K562 (cell line): ENCODE results near the gene PLA2G2C. TPM values are rescaled to one million over a fixed set of nuclear protein-coding genes. Genes with fewer than 3 reads are reported as not detected.

Source experiments
- ATAC-seq: fragments of 200-7000 bp; cut with Tn5 transposase; 3 replicates; pipeline ENCODE4 v1.9.1; 2020; ENCODE audit warnings: moderate library complexity
- BruUV-seq: library from RNA; stranded (reverse); fragments of 400-500 nt; replicated peaks from 2 replicates; lab custom pipeline; 2021; lab: Mats Ljungman, UMichigan
- CTCF ChIA-PET: fragments of 300-600 bp; formaldehyde crosslinking; extraction: SDS; loops from one replicate; lab custom pipeline; 2021; ENCODE audit warnings: low intra/inter-chr PET ratio; lab: Yijun Ruan, JAX
- POLR2A ChIA-PET: fragments of 300-600, 350-650 bp; sonication (Branson Sonifier 250); formaldehyde crosslinking; extraction: SDS; loops from one replicate; lab custom pipeline; 2021; ENCODE audit warnings: antibody characterized with exemption, inconsistent platforms; lab: Yijun Ruan, JAX
- DNase-seq, 4 experiments: peaks; one replicate each; pipeline versions ENCODE4 v3.0.0 to v3.0.0-alpha.2; 2011 to 2018; ENCODE audit warnings: low spot score in 3 of 4, mixed read lengths in 3 of 4; ENCODE audit errors: extremely low read depth in 1 of 4
- FAIRE-seq: peaks from 2 replicates; lab custom pipeline; 2011; peaks lifted over from hg19 to GRCh38; lab: Jason Lieb, UNC
- H2AFZ ChIP-seq: 2 replicates; pipeline ENCODE4 v1.6.0; 2011; ENCODE audit warnings: low read depth, low read length, control low read depth, inconsistent platforms
- H3K27ac ChIP-seq: fragments of 200-600 bp; 3 replicates; pipeline ENCODE4 v1.8.0; 2011; ENCODE audit warnings: low read depth, mild to moderate bottlenecking, control low read depth, inconsistent platforms, low read length, moderate library complexity, mixed read lengths; ENCODE audit errors: extremely low read depth
- H3K27me3 ChIP-seq, 2 experiments: fragments of 300-600 bp in 1 of 2; 2 replicates in 1 of 2; 3 replicates in 1 of 2; pipeline versions ENCODE4 v1.6.0 to v1.8.0; 2011; ENCODE audit warnings: inconsistent platforms in 2 of 2, low read length in 2 of 2, mild to moderate bottlenecking in 1 of 2, mixed read lengths in 1 of 2, moderate library complexity in 1 of 2; ENCODE audit not compliant: control insufficient read depth in 2 of 2, insufficient read depth in 2 of 2
- H3K36me3 ChIP-seq: fragments of 300-600 bp; 3 replicates; pipeline ENCODE4 v1.8.0; 2011; ENCODE audit warnings: mild to moderate bottlenecking, low read length, inconsistent platforms; ENCODE audit not compliant: control insufficient read depth, insufficient read depth
- H3K4me1 ChIP-seq, 2 experiments: fragments of 200-600 bp in 1 of 2; replicated peaks in 1 of 2; 2 replicates in 1 of 2; 3 replicates in 1 of 2; pipeline versions ENCODE4 v1.5.1 to v1.8.0; 2011; ENCODE audit warnings: inconsistent platforms in 2 of 2, low read length in 2 of 2, mild to moderate bottlenecking in 1 of 2, mixed read lengths in 1 of 2, moderate library complexity in 1 of 2; ENCODE audit not compliant: control insufficient read depth in 2 of 2, insufficient read depth in 2 of 2
- H3K4me2 ChIP-seq: 2 replicates; pipeline ENCODE4 v1.6.1; 2011; ENCODE audit warnings: low read length, control low read depth, inconsistent platforms, mixed read lengths; ENCODE audit not compliant: insufficient read depth
- H3K4me3 ChIP-seq: fragments of 200-600 bp; sonication (generic), shearing (Covaris generic); 2 replicates; pipeline ENCODE4 v1.5.1; 2016; ENCODE audit warnings: control low read depth, inconsistent platforms
- H3K79me2 ChIP-seq: fragments of 200-600 bp; 3 replicates; pipeline ENCODE4 v1.8.0; 2011; ENCODE audit warnings: low read length, inconsistent platforms; ENCODE audit not compliant: control insufficient read depth, insufficient read depth
- H3K9ac ChIP-seq, 2 experiments: 2 replicates each; pipeline versions ENCODE4 v1.6.0 to v1.6.1; 2011; ENCODE audit warnings: low read depth in 2 of 2, low read length in 2 of 2, control low read depth in 1 of 2, inconsistent platforms in 1 of 2, mild to moderate bottlenecking in 1 of 2, mixed read lengths in 1 of 2; ENCODE audit not compliant: insufficient read depth in 1 of 2
- H3K9me1 ChIP-seq: one replicate; pipeline ENCODE4 v1.6.0; 2011; ENCODE audit warnings: inconsistent platforms, mild to moderate bottlenecking, low read length, moderate library complexity; ENCODE audit not compliant: control insufficient read depth, insufficient read depth
- H3K9me3 ChIP-seq: replicated peaks from 2 replicates; pipeline ENCODE4 v1.5.1; 2011; ENCODE audit warnings: low read depth, low read length, inconsistent platforms; ENCODE audit not compliant: control insufficient read depth, insufficient read depth
- H4K20me1 ChIP-seq: replicated peaks from 2 replicates; pipeline ENCODE4 v1.6.1; 2011; ENCODE audit warnings: low read length, inconsistent platforms, mixed read lengths; ENCODE audit not compliant: control insufficient read depth, insufficient read depth
- MXI1 ChIP-seq: IDR thresholded peaks from 2 replicates; pipeline ENCODE4 v1.6.1; 2011; ENCODE audit warnings: low read depth, mild to moderate bottlenecking, improper control_type of control experiment, low read length
- NRF1 ChIP-seq, 2 experiments: fragments of 450-650 bp; IDR thresholded peaks in 1 of 2; conservative IDR thresholded peaks in 1 of 2; 2 replicates each; pipeline ENCODE4 v1.6.1; 2014; ENCODE audit warnings: mild to moderate bottlenecking in 2 of 2
- RBM25 ChIP-seq: fragments of 200-400 bp; formaldehyde crosslinking; IDR thresholded peaks from 2 replicates; pipeline ENCODE4 v1.6.1; 2018; ENCODE audit warnings: low read length, low read depth, moderate library complexity; ENCODE audit not compliant: severe bottlenecking
- ZFX ChIP-seq: sonication (generic); formaldehyde crosslinking; IDR thresholded peaks from 2 replicates; pipeline ENCODE4 v1.8.0; 2022; ENCODE audit warnings: mild to moderate bottlenecking, missing genetic modification reagents, moderate library complexity
- WGBS: fragments of 100-300 bp; shearing (Covaris generic); methylation state at CpG from one replicate; pipeline ENCODE4 v1.1.6; 2016; ENCODE audit warnings: low coverage, mixed read lengths; ENCODE audit not compliant: insufficient coverage; ENCODE audit errors: missing lambda C conversion rate; 5-methylcytosine and 5-hydroxymethylcytosine counted together
- in situ Hi-C: fragments of 300-500 bp; cut with MboI; formaldehyde crosslinking; loops from 4 replicates; pipeline ENCODE4 v1.15.0; 2018; ENCODE audit warnings: inconsistent platforms, mixed read lengths
- intact Hi-C: fragments of 100-400 bp; cut with micrococcal nuclease; formaldehyde crosslinking; loops from 2 replicates; pipeline ENCODE4 v1.14.2; 2022
- polyA plus RNA-seq, 8 experiments: library from polyadenylated mRNA; depleted of rRNA in 4 of 8; stranded (reverse) in 5 of 8; unstranded in 3 of 8; fragments of >200 nt; fragmentation: Nextera tagmentation in 2 of 8; fragmentation: Illumina TruSeq in 1 of 8; extraction: Ambion mirVana in 2 of 8; extraction: Trizol in 1 of 8; gene quantifications; 2 replicates each; pipeline versions ENCODE4 v1.2.1 to v1.2.3, GENCODE V29; 2011 to 2014; ENCODE audit warnings: inconsistent platforms in 1 of 8, missing spikeins in 1 of 8
- total RNA-seq, 7 experiments: library from RNA; depleted of rRNA in 6 of 7; stranded (reverse); fragments of >200 nt in 6 of 7; fragmentation: Illumina TruSeq in 2 of 7; extraction: Trizol in 2 of 7; gene quantifications; 2 replicates each; pipeline versions ENCODE4 v1.2.1 to v1.2.3, GENCODE V29; 2011 to 2021; ENCODE audit warnings: low replicate concordance in 1 of 7
- TF ChIP-seq, protein P1 (sequence below), 2 experiments: fragments of 450-650 bp; IDR thresholded peaks; 2 replicates each; pipeline ENCODE4 v1.6.1; 2016; ENCODE audit warnings: mild to moderate bottlenecking in 2 of 2, borderline replicate concordance in 1 of 2, low read depth in 1 of 2, moderate library complexity in 1 of 2

The PLA2G2C gene
- total and polyA plus RNA-seq, 9 of the 15 experiments (the other 6 are each of a cell fraction or from before 2014, with no cell fraction given) = 0.14 to 0.49 (median 0.21) TPM

DNA sequence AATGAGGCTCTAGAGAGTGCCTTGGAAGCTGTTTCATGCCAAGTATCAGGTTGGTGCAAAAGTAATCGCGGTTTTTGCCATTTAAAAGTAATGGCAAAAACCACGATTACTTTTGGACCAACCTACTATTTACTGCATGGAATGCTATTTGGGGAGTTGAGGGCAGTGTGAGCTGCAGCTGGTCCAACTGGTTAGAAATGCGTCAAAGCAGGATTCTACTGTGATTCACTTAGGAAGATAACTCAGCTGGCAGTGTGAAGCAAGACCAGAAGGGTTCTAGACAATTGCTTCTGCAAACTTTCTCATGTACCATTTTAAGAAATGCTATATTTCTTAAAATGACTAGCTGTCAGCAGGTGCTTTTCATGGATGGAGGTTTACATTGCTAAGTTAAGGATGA, 21.2 kb upstream of the PLA2G2C start (continued):
- TF ChIP-seq, protein P1, sequence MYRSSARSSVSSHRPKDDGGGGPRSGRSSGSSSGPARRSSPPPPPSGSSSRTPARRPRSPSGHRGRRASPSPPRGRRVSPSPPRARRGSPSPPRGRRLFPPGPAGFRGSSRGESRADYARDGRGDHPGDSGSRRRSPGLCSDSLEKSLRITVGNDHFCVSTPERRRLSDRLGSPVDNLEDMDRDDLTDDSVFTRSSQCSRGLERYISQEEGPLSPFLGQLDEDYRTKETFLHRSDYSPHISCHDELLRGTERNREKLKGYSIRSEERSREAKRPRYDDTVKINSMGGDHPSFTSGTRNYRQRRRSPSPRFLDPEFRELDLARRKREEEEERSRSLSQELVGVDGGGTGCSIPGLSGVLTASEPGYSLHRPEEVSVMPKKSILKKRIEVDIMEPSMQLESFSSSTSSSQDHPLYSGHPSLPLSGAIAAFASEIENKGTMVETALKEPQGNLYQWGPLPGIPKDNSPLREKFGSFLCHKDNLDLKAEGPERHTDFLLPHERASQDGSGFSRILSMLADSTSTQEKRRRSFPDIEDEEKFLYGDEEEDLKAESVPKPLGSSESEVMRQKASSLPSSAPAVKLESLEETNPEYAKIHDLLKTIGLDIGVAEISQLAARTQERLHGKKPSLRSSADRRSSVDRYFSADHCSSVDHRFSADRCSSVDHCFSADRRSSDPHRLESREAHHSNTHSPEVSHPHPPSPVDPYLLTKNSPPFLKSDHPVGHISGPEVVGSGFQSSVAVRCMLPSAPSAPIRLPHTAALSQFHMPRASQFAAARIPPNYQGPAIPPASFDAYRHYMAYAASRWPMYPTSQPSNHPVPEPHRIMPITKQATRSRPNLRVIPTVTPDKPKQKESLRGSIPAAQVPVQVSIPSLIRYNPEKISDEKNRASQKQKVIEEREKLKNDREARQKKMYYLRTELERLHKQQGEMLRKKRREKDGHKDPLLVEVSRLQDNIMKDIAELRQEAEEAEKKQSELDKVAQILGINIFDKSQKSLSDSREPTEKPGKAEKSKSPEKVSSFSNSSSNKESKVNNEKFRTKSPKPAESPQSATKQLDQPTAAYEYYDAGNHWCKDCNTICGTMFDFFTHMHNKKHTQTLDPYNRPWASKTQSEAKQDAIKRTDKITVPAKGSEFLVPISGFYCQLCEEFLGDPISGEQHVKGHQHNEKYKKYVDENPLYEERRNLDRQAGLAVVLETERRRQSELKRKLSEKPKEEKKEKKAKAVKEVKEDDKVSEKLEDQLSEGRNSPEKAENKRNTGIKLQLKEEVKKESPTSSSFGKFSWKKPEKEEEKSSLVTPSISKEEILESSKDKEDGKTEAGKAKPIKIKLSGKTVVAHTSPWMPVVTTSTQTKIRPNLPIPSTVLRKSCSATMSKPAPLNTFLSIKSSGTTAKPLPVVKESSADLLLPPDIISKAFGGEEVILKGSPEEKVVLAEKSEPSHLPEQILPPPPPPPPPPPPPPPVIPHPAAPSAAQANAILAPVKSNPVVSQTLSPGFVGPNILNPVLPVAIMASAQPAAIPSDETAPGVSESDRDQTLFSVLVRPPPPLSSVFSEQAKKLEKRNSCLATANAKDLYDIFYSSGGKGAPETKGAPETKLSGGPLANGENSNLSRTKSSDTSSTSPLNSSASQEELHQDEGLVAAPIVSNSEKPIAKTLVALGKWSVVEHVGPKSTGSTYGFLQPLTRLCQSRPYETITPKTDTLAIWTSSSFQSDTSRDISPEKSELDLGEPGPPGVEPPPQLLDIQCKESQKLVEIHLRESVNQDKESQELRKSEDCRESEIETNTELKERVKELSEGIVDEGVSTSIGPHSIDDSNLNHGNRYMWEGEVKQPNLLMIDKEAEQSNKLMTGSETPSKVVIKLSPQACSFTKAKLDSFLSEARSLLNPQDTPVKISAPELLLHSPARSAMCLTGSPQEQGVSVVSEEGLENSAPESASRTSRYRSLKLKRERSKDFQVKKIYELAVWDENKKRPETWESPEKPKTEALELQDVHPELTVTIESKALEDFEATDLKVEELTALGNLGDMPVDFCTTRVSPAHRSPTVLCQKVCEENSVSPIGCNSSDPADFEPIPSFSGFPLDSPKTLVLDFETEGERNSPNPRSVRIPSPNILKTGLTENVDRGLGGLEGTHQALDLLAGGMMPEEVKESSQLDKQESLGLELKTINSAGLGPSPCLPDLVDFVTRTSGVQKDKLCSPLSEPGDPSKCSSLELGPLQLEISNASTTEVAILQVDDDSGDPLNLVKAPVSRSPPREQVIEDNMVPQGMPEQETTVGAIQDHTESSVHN (IDR thresholded peaks at IDR 0.05; ENCODE audit: borderline replicate concordance in 1 of 2, low read depth in 1 of 2) = no peak

DNA sequence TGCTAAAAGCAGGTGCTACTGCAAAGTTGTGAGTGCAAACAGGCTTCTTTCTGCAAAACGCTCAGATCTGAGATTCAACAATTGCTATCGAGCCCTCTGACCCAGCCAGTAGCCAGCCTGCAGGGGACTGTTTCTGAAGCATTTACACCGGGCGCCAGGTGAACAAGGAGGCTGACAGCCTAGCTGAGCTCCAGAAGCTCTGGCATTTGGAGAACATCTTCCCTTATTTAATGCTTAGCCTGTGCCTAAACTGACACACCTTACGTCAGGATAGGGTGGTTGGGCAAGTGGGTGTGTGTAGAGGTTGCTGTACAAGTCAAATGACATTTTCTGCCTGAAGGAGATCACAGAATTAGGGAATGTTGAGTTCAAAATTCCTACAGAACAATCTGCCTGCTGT, 15.8 kb upstream of the PLA2G2C start:
- CTCF ChIA-PET = no interaction called here
- TF ChIP-seq ZFX (CRISPR knock-in tag) (no peak), NRF1 (conservative IDR thresholded peaks at IDR 0.05 in 1 of 2, IDR thresholded peaks at IDR 0.05 in 1 of 2) (no peak), RBM25 (no peak), MXI1 (no peak)
- Histone ChIP-seq H3K9me1 (no peaks in the 10 kb centered on the region), H3K9ac (no peak overlapping the region), H3K4me3 (no peak overlapping the region), H3K9me3 (no peaks in the 10 kb centered on the region), H3K36me3 (no peaks in the 10 kb centered on the region), H3K4me2 (no peak overlapping the region), H3K27ac (no peak overlapping the region), H2AFZ (no peak overlapping the region), H4K20me1 (no peaks in the 10 kb centered on the region), H3K27me3 (no peaks in the 10 kb centered on the region), H3K79me2 (no peaks in the 10 kb centered on the region), H3K4me1 (peaks cover 15 to 27% of the 10 kb centered on the region in 2 experiments)
- BruUV-seq = no TSS peak
- in situ Hi-C loops (no loop called here), intact Hi-C loops (no loop called here)
- POLR2A ChIA-PET = interaction anchor here (0.8 kb wide), 1 partner anchor 9 kb away, joined by 3 read pairs; no protein-coding TSS in a partner anchor
- FAIRE-seq (no peak), ATAC-seq (no peak), DNase-seq (no peak)
- 83% methylated on average over 5 of the region's 5 CpGs for WGBS
